OCI-LY1 (cell line): Measurements from ENCODE around the gene SPPL3.

Experiments
- H2AFZ ChIP-seq: fragments of 200-600 bp; sonication (generic), shearing (Covaris generic); 2 replicates; pipeline ENCODE4 v1.6.0; 2014; ENCODE audit warnings: antibody characterized with exemption, mild to moderate bottlenecking, low read length
- H3F3A ChIP-seq: fragments of 200-600 bp; sonication (generic), shearing (Covaris generic); 2 replicates; pipeline ENCODE4 v1.6.0; 2014; ENCODE audit warnings: mild to moderate bottlenecking, antibody characterized with exemption, low read length, moderate library complexity; ENCODE audit not compliant: insufficient read depth
- H3K27ac ChIP-seq: fragments of 200-600 bp; sonication (generic); 2 replicates; pipeline ENCODE4 v1.5.1; 2014; ENCODE audit warnings: low read length, mixed run types, mild to moderate bottlenecking, low read depth; ENCODE audit not compliant: poor library complexity, severe bottlenecking
- H3K27me3 ChIP-seq: fragments of 200-600 bp; sonication (generic); 2 replicates; pipeline ENCODE4 v1.6.0; 2014; ENCODE audit warnings: antibody characterized with exemption, mild to moderate bottlenecking, low read length, moderate library complexity; ENCODE audit not compliant: insufficient read depth
- H3K36me3 ChIP-seq: fragments of 200-600 bp; sonication (generic); 2 replicates; pipeline ENCODE4 v1.6.1; 2014; ENCODE audit warnings: mild to moderate bottlenecking, antibody characterized with exemption, low read length, moderate library complexity, mixed read lengths; ENCODE audit not compliant: insufficient read depth
- H3K4me1 ChIP-seq: fragments of 200-600 bp; sonication (generic); 2 replicates; pipeline ENCODE4 v1.5.1; 2014; ENCODE audit warnings: mild to moderate bottlenecking, low read length, moderate library complexity; ENCODE audit not compliant: insufficient read depth, severe bottlenecking
- H3K4me2 ChIP-seq: fragments of 200-600 bp; sonication (generic), shearing (Covaris generic); 2 replicates; pipeline ENCODE4 v1.6.1; 2014; ENCODE audit warnings: low read length
- H3K4me3 ChIP-seq: fragments of 200-600 bp; sonication (generic); 2 replicates; pipeline ENCODE4 v1.5.1; 2014; ENCODE audit warnings: low read length, low read depth, mild to moderate bottlenecking, mixed read lengths; ENCODE audit not compliant: poor library complexity, severe bottlenecking
- H3K79me2 ChIP-seq: fragments of 200-600 bp; shearing (Covaris generic); 2 replicates; pipeline ENCODE4 v1.6.1; 2016; ENCODE audit warnings: mixed run types, low read length, mixed read lengths; ENCODE audit not compliant: insufficient read depth
- H3K9ac ChIP-seq: fragments of 200-600 bp; sonication (generic), shearing (Covaris generic); 2 replicates; pipeline ENCODE4 v1.6.1; 2014; ENCODE audit warnings: mild to moderate bottlenecking, low read length, mixed read lengths
- H3K9me2 ChIP-seq: fragments of 200-600 bp; sonication (generic), shearing (Covaris generic); 2 replicates; pipeline ENCODE4 v1.6.1; 2014; ENCODE audit warnings: low read depth, mild to moderate bottlenecking, low read length, mixed read lengths
- H3K9me3 ChIP-seq: fragments of 200-600 bp; shearing (Covaris generic); 2 replicates; pipeline ENCODE4 v1.6.1; 2014; ENCODE audit warnings: low read length, mixed read lengths
- H4K20me1 ChIP-seq: fragments of 200-600 bp; sonication (generic), shearing (Covaris generic); 2 replicates; pipeline ENCODE4 v1.6.0; 2016; ENCODE audit warnings: mild to moderate bottlenecking, low read length; ENCODE audit not compliant: insufficient read depth
- CTCF ChIP-seq: fragments of 200-600 bp; sonication (generic), shearing (Covaris generic); IDR thresholded peaks from 2 replicates; pipeline ENCODE4 v1.5.1; 2017; ENCODE audit warnings: mild to moderate bottlenecking, antibody characterized with exemption, low read length, moderate library complexity, mixed read lengths
- EZH2 ChIP-seq: fragments of 200-600 bp; sonication (generic), shearing (Covaris generic); IDR thresholded peaks from 2 replicates; pipeline ENCODE4 v1.8.0; 2017; ENCODE audit warnings: borderline replicate concordance, mixed run types, mild to moderate bottlenecking, antibody characterized with exemption, low read length, moderate library complexity, mixed read lengths

The SPPL3 gene

GRCh38 chr12:120813588-120814153, 90.5 kb downstream of the SPPL3 start:
- Histone ChIP-seq H3K4me1 (no peaks in the 10 kb centered on the region), H2AFZ (no peak overlapping the region), H3K9ac (no peak overlapping the region), H3K4me3 (no peak overlapping the region), H3K4me2 (no peak overlapping the region), H3K27ac (no peak overlapping the region), H3K36me3 (peaks cover 13% of the 10 kb centered on the region), H3K9me3 (no peaks in the 10 kb centered on the region), H3K9me2 (no peaks in the 10 kb centered on the region), H3K27me3 (no peaks in the 10 kb centered on the region), H3F3A (no peaks in the 10 kb centered on the region), H4K20me1 (no peaks in the 10 kb centered on the region; the same call in 1 of the 2 replicates), H3K79me2 (peaks cover 12% of the 10 kb centered on the region)
- TF ChIP-seq CTCF = no peak
- no peak for TF ChIP-seq EZH2

GRCh38 chr12:120810021-120810420, 94.1 kb downstream of the SPPL3 start:
- H3K27me3 ChIP-seq = no peaks in the 10 kb centered on the region
- H3K79me2 ChIP-seq = peaks cover under 1% of the 10 kb centered on the region; the same call in 1 of the 2 replicates
- H4K20me1 ChIP-seq = no peaks in the 10 kb centered on the region; the same call in 1 of the 2 replicates
- H3F3A ChIP-seq = no peaks in the 10 kb centered on the region
- no peak overlapping the region for H3K4me2 ChIP-seq
- no peaks in the 10 kb centered on the region for H3K4me1 ChIP-seq
- H3K9ac ChIP-seq = no peak overlapping the region
- H3K9me3 ChIP-seq = no peaks in the 10 kb centered on the region
- H2AFZ ChIP-seq = no peak overlapping the region
- TF ChIP-seq EZH2 (no peak), CTCF (no peak)
- no peak overlapping the region for H3K4me3 ChIP-seq
- H3K36me3 ChIP-seq = peaks cover 21% of the 10 kb centered on the region
- no peaks in the 10 kb centered on the region for H3K9me2 ChIP-seq
- H3K27ac ChIP-seq = no peak overlapping the region

GRCh38 chr12:120804428-120804827, 99.7 kb downstream of the SPPL3 start:
- H3K79me2 ChIP-seq = no peaks in the 10 kb centered on the region
- no peaks in the 10 kb centered on the region for H4K20me1 ChIP-seq
- no peak overlapping the region for H3K27ac ChIP-seq
- no peak overlapping the region for H3K9ac ChIP-seq
- H3K27me3 ChIP-seq = no peaks in the 10 kb centered on the region
- H2AFZ ChIP-seq = no peak overlapping the region
- no peak for TF ChIP-seq EZH2
- no peak for TF ChIP-seq CTCF
- H3K9me3 ChIP-seq = no peaks in the 10 kb centered on the region
- no peaks in the 10 kb centered on the region for H3F3A ChIP-seq
- peaks cover 35% of the 10 kb centered on the region for H3K4me1 ChIP-seq
- H3K4me2 ChIP-seq = no peak overlapping the region
- H3K4me3 ChIP-seq = no peak overlapping the region
- peaks cover 19% of the 10 kb centered on the region; the same call in 1 of the 2 replicates for H3K36me3 ChIP-seq
- no peaks in the 10 kb centered on the region for H3K9me2 ChIP-seq
